HG03571 (cell line): ENCODE results near the gene KCNIP4.
A peak's percentile ranks its signal among the peaks of the same experiment; 100 is the strongest.
"Not testable (repeated sequence)": the region's sequence is repeated elsewhere in the genome, so short reads cannot be mapped to it uniquely, and the experiment has no call there.

Experiments used
- ATAC-seq: cut with Tn5 transposase; IDR thresholded peaks from one replicate; pipeline ENCODE4 v1.9.1; 2021; ENCODE audit not compliant: unreplicated experiment

Gene KCNIP4

GRCh38 chr4:20805716-20806115, 1142.9 kb downstream of the KCNIP4 start:
- no peak for ATAC-seq

- no peak for ATAC-seq
These were observed 1160.5 kb downstream of the KCNIP4 start for GRCh38 chr4:20787940-20788665.

GRCh38 chr4:20783134-20783533, 1165.4 kb downstream of the KCNIP4 start:
- not testable (repeated sequence) for ATAC-seq

GRCh38 chr4:20778896-20779295, 1169.7 kb downstream of the KCNIP4 start:
- no peak for ATAC-seq

- ATAC-seq, result no peak
These were observed 1175.2 kb downstream of the KCNIP4 start for GRCh38 chr4:20773144-20773997.

- no peak for ATAC-seq
These were observed 1184.1 kb downstream of the KCNIP4 start for GRCh38 chr4:20764366-20764992.

GRCh38 chr4:20761826-20762225, 1186.7 kb downstream of the KCNIP4 start:
- no peak for ATAC-seq

GRCh38 chr4:20761382-20761781, 1187.2 kb downstream of the KCNIP4 start:
- ATAC-seq, result no peak

GRCh38 chr4:20760053-20760452, 1188.5 kb downstream of the KCNIP4 start:
- no peak for ATAC-seq

GRCh38 chr4:20754036-20754435, 1194.5 kb downstream of the KCNIP4 start:
- no peak for ATAC-seq

- no peak for ATAC-seq
These were observed 1195.9 kb downstream of the KCNIP4 start for GRCh38 chr4:20752641-20753040.

- ATAC-seq, result not testable (repeated sequence)
These were observed 1202.6 kb downstream of the KCNIP4 start for GRCh38 chr4:20746000-20746399.

- ATAC-seq, result no peak
These were observed 1212.6 kb downstream of the KCNIP4 start for GRCh38 chr4:20735931-20736330.

GRCh38 chr4:20724915-20725314, 1223.7 kb downstream of the KCNIP4 start:
- ATAC-seq, result peak; percentile 68

GRCh38 chr4:20723463-20723862, 1225.1 kb downstream of the KCNIP4 start:
- ATAC-seq, result no peak

- no peak for ATAC-seq
These were observed 1225.6 kb downstream of the KCNIP4 start for GRCh38 chr4:20723019-20723418.

GRCh38 chr4:20711335-20711734, 1237.2 kb downstream of the KCNIP4 start:
- no peak for ATAC-seq

GRCh38 chr4:20700007-20700761, 1248.4 kb downstream of the KCNIP4 start, which contains the start of gene PACRGL:
PACRGL (plus strand) TSS chr4:20700458; CDS start chr4:20704482, 4,024 bp downstream.
- ATAC-seq, result peak; percentile 100

- ATAC-seq, result no peak
These were observed 1249.8 kb downstream of the KCNIP4 start for GRCh38 chr4:20698820-20699219.

- no peak for ATAC-seq
These were observed 1250.2 kb downstream of the KCNIP4 start for GRCh38 chr4:20698382-20698781.

- ATAC-seq, result no peak
These were observed 1251.8 kb downstream of the KCNIP4 start for GRCh38 chr4:20696815-20697214.
